Parathyroid adenoma (tissue), 2 donors: ENCODE measurements around the gene GPHA2.

Experiments
- H2AFZ ChIP-seq: fragments of 300-600 bp; sonication (generic); one replicate; pipeline ENCODE4 v1.7.0; 2017; ENCODE audit warnings: antibody characterized with exemption, mild to moderate bottlenecking
- H3K27ac ChIP-seq: fragments of 300-600 bp; sonication (generic); one replicate; pipeline ENCODE4 v1.7.0; 2017
- H3K27me3 ChIP-seq: fragments of 300-600 bp; sonication (generic); one replicate; pipeline ENCODE4 v1.7.0; 2017; ENCODE audit warnings: low read length; ENCODE audit not compliant: control insufficient read depth, insufficient read depth
- H3K36me3 ChIP-seq: fragments of 300-600 bp; sonication (generic); one replicate; pipeline ENCODE4 v1.7.0; 2017; ENCODE audit warnings: low read length; ENCODE audit not compliant: control insufficient read depth, insufficient read depth
- H3K4me1 ChIP-seq: fragments of 300-600 bp; sonication (generic); one replicate; pipeline ENCODE4 v1.7.0; 2017; ENCODE audit warnings: control low read depth
- H3K4me2 ChIP-seq: fragments of 300-600 bp; sonication (generic); one replicate; pipeline ENCODE4 v1.7.0; 2017; ENCODE audit warnings: low read length
- H3K4me3 ChIP-seq: fragments of 300-600 bp; sonication (generic); one replicate; pipeline ENCODE4 v1.7.0; 2017; ENCODE audit warnings: low read depth, low read length
- H3K79me2 ChIP-seq: fragments of 300-600 bp; sonication (generic); one replicate; pipeline ENCODE4 v1.7.0; 2017; ENCODE audit warnings: control low read depth
- H3K9ac ChIP-seq: fragments of 300-600 bp; sonication (generic); one replicate; pipeline ENCODE4 v1.7.0; 2017; ENCODE audit warnings: mild to moderate bottlenecking
- H3K9me3 ChIP-seq: fragments of 300-600 bp; sonication (generic); one replicate; pipeline ENCODE4 v1.7.0; 2017; ENCODE audit warnings: low read length; ENCODE audit not compliant: control insufficient read depth
- TF ChIP-seq, protein P1 (sequence below): fragments of 300-600 bp; sonication (generic); IDR thresholded peaks from one replicate; pipeline ENCODE4 v1.7.0; 2017; ENCODE audit warnings: antibody characterized with exemption, mild to moderate bottlenecking
- donor health status: primary hyperparathyroidism.

The GPHA2 gene

DNA sequence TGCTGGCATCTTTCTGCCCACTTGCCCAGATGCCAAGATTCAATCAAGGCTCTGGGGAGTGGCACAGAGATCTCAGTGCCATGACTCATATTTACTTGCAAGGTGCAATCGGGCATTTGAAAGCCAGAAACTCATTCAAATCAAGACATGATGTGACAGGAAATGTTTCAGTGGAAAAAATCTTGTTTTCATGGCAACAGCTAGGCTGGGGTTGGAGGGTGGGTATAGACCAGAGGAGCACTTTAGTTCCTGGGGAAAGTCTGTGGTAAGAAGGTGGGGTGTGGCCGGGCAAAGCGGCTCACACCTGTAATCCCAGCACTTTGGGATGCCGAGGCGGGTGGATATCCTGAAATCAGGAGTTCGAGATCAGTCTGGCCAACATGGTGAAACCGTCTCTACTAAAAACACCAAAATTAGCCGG is 35.0 kb upstream of the GPHA2 start:
- TF ChIP-seq, protein P1, sequence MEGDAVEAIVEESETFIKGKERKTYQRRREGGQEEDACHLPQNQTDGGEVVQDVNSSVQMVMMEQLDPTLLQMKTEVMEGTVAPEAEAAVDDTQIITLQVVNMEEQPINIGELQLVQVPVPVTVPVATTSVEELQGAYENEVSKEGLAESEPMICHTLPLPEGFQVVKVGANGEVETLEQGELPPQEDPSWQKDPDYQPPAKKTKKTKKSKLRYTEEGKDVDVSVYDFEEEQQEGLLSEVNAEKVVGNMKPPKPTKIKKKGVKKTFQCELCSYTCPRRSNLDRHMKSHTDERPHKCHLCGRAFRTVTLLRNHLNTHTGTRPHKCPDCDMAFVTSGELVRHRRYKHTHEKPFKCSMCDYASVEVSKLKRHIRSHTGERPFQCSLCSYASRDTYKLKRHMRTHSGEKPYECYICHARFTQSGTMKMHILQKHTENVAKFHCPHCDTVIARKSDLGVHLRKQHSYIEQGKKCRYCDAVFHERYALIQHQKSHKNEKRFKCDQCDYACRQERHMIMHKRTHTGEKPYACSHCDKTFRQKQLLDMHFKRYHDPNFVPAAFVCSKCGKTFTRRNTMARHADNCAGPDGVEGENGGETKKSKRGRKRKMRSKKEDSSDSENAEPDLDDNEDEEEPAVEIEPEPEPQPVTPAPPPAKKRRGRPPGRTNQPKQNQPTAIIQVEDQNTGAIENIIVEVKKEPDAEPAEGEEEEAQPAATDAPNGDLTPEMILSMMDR, result no peak
- Histone ChIP-seq H3K4me3 (no peak overlapping the region), H3K27ac (no peak overlapping the region), H3K4me2 (no peak overlapping the region), H3K9me3 (no peaks in the 10 kb centered on the region), H3K36me3 (no peaks in the 10 kb centered on the region), H3K9ac (no peak overlapping the region), H3K79me2 (no peaks in the 10 kb centered on the region), H2AFZ (no peak overlapping the region), H3K4me1 (no peaks in the 10 kb centered on the region), H3K27me3 (no peaks in the 10 kb centered on the region)

GRCh38 chr11:64969209-64969608 is 33.5 kb upstream of the GPHA2 start:
- no peaks in the 10 kb centered on the region for H3K27me3 ChIP-seq
- H2AFZ ChIP-seq, result no peak overlapping the region
- no peak overlapping the region for H3K9ac ChIP-seq
- H3K27ac ChIP-seq, result no peak overlapping the region
- H3K4me2 ChIP-seq, result no peak overlapping the region
- no peaks in the 10 kb centered on the region for H3K4me1 ChIP-seq
- H3K36me3 ChIP-seq, result no peaks in the 10 kb centered on the region
- TF ChIP-seq, protein P1, result no peak
- H3K79me2 ChIP-seq, result no peaks in the 10 kb centered on the region
- H3K9me3 ChIP-seq, result no peaks in the 10 kb centered on the region
- H3K4me3 ChIP-seq, result no peak overlapping the region

DNA sequence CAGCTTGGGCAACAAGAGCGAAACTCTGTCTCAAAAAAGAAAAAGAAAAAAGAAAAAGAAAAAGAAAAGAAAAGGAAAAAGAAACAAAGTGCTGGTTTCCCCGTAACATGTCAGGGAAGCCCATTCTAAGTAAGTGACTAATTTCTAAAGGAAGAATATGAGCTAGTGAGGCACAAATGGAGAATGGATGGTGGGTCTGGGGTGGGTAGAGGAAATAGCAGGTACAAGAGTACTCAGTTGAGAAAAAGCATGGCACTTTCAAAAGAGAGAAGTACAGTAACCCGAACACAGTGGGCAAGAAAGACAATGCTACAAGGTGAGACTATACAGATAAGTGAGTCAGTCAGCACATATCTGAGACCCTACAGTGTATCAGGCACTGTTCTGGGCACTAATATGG is 31.7 kb upstream of the GPHA2 start:
- Histone ChIP-seq H3K4me1 (no peaks in the 10 kb centered on the region), H3K4me2 (no peak overlapping the region), H3K27ac (no peak overlapping the region), H3K9ac (no peak overlapping the region), H2AFZ (no peak overlapping the region), H3K36me3 (no peaks in the 10 kb centered on the region), H3K4me3 (no peak overlapping the region), H3K27me3 (no peaks in the 10 kb centered on the region), H3K79me2 (no peaks in the 10 kb centered on the region), H3K9me3 (no peaks in the 10 kb centered on the region)
- TF ChIP-seq, protein P1, result no peak

DNA sequence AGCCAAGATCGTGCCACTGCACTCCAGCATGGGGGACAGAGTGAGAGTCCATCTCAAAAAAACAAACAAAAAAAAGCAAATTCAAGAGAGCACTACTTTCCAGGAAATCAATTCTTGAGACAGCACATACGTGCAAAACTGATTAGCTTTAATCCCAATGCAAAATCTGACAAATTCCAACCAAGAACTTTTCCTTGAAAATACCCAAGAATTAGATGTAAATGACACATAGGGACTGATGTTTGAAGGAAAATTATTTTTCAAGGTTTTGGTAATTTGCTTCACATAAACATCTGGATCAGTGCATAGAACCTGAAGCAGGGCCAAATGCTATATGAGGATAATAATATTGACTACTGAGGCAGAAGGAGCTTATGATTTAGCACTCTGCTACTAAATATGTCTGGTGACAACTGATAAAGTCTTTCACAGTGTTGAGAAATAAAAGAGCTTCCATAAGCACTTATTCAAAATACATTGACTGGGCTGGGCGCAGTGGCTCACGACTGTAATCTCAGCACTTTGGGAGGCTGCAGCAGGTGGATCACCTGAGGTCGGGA is 27.5 kb upstream of the GPHA2 start:
- TF ChIP-seq, protein P1, result no peak
- H3K79me2 ChIP-seq, result no peaks in the 10 kb centered on the region

GRCh38 chr11:64960719-64961118 is 25.0 kb upstream of the GPHA2 start:
- no peaks in the 10 kb centered on the region for H3K9me3 ChIP-seq
- H3K36me3 ChIP-seq, result no peaks in the 10 kb centered on the region
- H3K79me2 ChIP-seq, result no peaks in the 10 kb centered on the region
- no peak overlapping the region for H2AFZ ChIP-seq
- H3K9ac ChIP-seq, result no peak overlapping the region
- H3K4me1 ChIP-seq, result no peaks in the 10 kb centered on the region
- H3K27ac ChIP-seq, result no peak overlapping the region
- no peaks in the 10 kb centered on the region for H3K27me3 ChIP-seq
- no peak overlapping the region for H3K4me3 ChIP-seq
- TF ChIP-seq, protein P1, result no peak
- no peak overlapping the region for H3K4me2 ChIP-seq

More for the DNA sequence above, 27.5 kb upstream of the GPHA2 start:
- Histone ChIP-seq H3K27ac (no peak overlapping the region), H3K36me3 (no peaks in the 10 kb centered on the region), H3K27me3 (no peaks in the 10 kb centered on the region), H2AFZ (no peak overlapping the region), H3K4me1 (no peaks in the 10 kb centered on the region), H3K4me3 (no peak overlapping the region), H3K9me3 (no peaks in the 10 kb centered on the region), H3K9ac (no peak overlapping the region), H3K4me2 (no peak overlapping the region)
